EL (cell line): ENCODE measurements around the gene KCTD21.

ENCODE experiments used
- DNase-seq: peaks from one replicate; pipeline ENCODE4 v3.0.0-alpha.2; 2016

The KCTD21 gene

DNA sequence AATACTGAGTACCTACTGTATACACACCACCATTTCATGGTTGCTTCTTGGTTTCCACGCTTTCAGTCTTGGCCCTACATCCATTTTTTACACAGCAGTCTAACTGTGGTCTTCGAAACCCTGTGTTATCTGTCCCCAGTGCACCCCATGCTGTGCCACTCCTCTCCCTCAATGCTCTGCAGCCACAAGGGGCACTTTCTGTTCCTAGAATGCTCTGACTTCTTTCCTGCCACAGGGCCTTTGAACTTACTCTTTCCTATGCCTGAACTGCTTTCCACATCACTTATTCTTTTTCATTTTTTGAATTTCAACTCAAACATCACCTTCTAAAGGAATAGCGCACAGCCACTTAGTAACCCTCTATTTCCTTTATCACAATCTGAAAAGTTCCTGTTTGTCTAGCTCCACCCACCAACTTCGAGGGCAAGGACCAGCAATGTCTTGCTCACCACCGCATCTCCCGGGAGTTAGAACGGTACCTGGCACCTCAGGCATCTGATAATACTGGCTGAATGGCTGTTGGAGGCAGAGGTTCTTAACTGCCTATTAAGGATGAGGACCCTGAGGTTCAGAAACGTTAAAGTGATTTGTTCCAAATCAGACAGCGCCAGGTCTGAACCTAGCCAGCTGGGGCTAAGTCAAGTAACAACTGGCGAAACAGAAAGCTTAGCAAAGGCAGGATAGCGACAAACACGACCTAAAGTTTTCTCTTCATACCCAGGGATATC lies 49.6 kb downstream of the KCTD21 start:
- peak; percentile 51 for DNase-seq

DNA sequence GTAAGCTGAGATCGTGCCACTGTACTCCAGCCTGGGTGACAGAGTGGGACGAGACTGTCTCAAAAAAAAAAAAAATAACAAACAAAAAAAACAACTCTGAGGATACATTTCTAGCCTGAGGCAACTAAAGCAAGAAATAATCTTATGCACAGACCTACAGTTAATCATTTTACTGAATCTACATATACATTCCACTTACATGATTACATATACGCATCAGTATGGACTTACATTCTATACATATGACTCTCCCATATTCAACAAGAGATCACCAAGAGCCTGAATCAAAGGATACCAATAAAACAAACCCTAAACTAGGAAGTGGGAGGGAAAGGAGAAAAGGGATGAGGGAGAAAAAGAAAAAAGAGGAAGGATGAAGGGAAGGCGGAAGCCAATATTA lies 50.1 kb downstream of the KCTD21 start:
- DNase-seq: peak; percentile 35

DNA sequence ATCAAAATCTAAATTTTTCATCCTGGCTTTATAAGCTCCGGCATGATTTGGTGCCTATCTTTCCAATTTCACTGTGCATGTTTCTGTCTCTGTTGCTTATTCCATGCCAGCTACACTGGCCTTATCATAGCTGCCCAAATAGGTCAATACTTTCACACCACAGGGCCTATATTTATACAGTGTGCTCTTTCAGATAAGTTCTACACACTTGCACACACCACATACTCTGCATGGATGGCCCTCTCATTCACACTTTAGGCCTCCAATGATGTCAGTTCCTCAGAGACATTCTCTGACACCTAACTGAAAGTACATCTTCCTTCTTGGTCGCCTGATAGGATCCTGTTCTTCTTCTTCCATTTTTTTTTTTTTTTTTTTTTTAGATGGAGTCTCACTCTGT lies 56.0 kb downstream of the KCTD21 start:
- DNase-seq: no peak

DNA sequence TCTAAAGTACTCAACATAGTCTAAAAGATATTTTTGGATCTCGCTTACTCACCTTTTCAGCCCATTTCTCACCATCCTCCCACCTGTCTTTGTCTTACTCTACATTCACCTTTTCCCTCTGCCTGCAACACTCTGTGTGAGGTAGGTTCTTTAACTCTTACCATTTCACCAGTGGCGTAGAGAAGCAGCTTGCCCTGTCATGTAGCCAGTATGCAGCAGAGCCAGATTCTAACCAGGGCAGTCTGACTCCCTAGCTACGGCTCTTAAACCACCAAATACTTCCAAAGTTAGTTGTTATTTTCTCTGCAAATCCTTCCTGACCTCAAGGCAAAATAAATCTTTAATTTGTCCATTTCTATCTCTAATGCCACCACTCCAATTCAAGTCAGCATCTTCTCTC lies 56.5 kb downstream of the KCTD21 start:
- DNase-seq: peak; percentile 21

DNA sequence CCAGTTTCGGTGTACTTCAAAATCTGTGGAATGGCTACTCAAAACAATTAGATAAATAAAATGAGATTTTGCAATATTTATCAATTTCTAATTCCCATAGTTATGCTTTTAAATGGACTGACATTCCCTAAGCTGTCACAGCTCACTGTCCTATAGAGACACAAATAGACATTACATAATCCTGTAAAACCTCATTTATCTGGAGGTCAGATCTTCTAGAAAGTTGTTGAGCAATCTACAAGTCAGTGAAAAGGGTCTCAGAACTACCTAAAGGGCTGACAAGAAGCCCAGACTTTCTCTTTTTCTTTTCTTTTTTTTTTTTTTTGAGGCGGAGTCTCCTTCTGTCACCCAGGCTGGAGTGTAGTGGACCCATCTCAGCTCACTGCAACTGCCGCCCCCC lies 61.0 kb downstream of the KCTD21 start:
- no peak for DNase-seq
